ENCODE results near the gene LRRC27.

- TF ChIP-seq CEBPB (IDR thresholded peaks at IDR 0.05) = no peak
- TF ChIP-seq REST (IDR thresholded peaks at IDR 0.05; ENCODE audit: low read depth) = no peak
- no peak for TF ChIP-seq EGR1 (IDR thresholded peaks at IDR 0.05)
Measured at GRCh38 chr10:132341017-132341416, 9.0 kb downstream of the LRRC27 start.
